HCT116 (cell line): Measurements from ENCODE around the gene RNF145. TPM values are rescaled to one million over a fixed set of nuclear protein-coding genes. Genes with fewer than 3 reads are reported as not detected.

ENCODE experiments used
- ATAC-seq: fragments of 200-7000 bp; cut with Tn5 transposase; 2 replicates; pipeline ENCODE4 v1.9.1; 2020; ENCODE audit warnings: mild to moderate bottlenecking, moderate library complexity
- BruUV-seq: library from RNA; stranded (reverse); fragments of 400-500 nt; replicated peaks from 2 replicates; lab custom pipeline; 2021; lab: Mats Ljungman, UMichigan
- CTCF ChIA-PET: fragments of 300-600 bp; sonication (Branson Sonifier 250); formaldehyde crosslinking; loops from one replicate; lab custom pipeline; 2021; ENCODE audit warnings: antibody characterized with exemption; lab: Charles Lee
- POLR2A ChIA-PET: fragments of 300-600, 350-600 bp; sonication (Branson Sonifier 250); formaldehyde crosslinking; loops from one replicate; lab custom pipeline; 2021; ENCODE audit warnings: antibody characterized with exemption; lab: Charles Lee
- RAD21 ChIA-PET, 2 experiments: fragments of 300-600 bp; sonication (Branson Sonifier 250); formaldehyde crosslinking; loops; one replicate each; lab custom pipeline; 2023; ENCODE audit warnings: low total read pairs in 2 of 2; ENCODE audit not compliant: uncharacterized antibody in 2 of 2, unreplicated experiment in 2 of 2, low non-redundant PET in 1 of 2; lab: Charles Lee
- DNase-seq: peaks from one replicate; pipeline ENCODE4 v3.0.0-alpha.2; 2010; ENCODE audit warnings: low read depth, low spot score
- H2AFZ ChIP-seq: fragments of 200-600 bp; shearing (Covaris generic), sonication (generic); 2 replicates; pipeline ENCODE4 v1.6.1; 2017; ENCODE audit warnings: low read depth, mixed run types, mixed read lengths, antibody characterized with exemption, low read length; ENCODE audit not compliant: poor library complexity, severe bottlenecking
- H3K27ac ChIP-seq: 2 replicates; pipeline ENCODE4 v1.5.1; 2012; ENCODE audit warnings: low read depth, low read length
- H3K27me3 ChIP-seq: fragments of 200-600 bp; sonication (generic); 2 replicates; pipeline ENCODE4 v1.6.1; 2016; ENCODE audit warnings: mixed run types, low read length, mixed read lengths; ENCODE audit not compliant: insufficient read depth
- H3K36me3 ChIP-seq, 2 experiments: fragments of 200-500 bp in 1 of 2; fragments of 200-600 bp in 1 of 2; sonication (Bioruptor generic) in 1 of 2; sonication (generic) in 1 of 2; 2 replicates each; pipeline versions ENCODE4 v1.5.1 to v1.6.1; 2014 to 2016; ENCODE audit warnings: low read length in 2 of 2, inconsistent platforms in 1 of 2, mixed read lengths in 1 of 2, mixed run types in 1 of 2; ENCODE audit not compliant: insufficient read depth in 2 of 2, control insufficient read depth in 1 of 2
- H3K4me1 ChIP-seq, 2 experiments: fragments of 200-600 bp in 1 of 2; sonication (generic) in 1 of 2; 2 replicates each; pipeline versions ENCODE4 v1.5.1 to v1.6.1; 2012 to 2017; ENCODE audit warnings: low read length in 2 of 2, inconsistent platforms in 1 of 2, mild to moderate bottlenecking in 1 of 2, mixed read lengths in 1 of 2, mixed run types in 1 of 2, moderate library complexity in 1 of 2; ENCODE audit not compliant: insufficient read depth in 2 of 2, control insufficient read depth in 1 of 2
- H3K4me2 ChIP-seq: fragments of 200-600 bp; sonication (generic); 2 replicates; pipeline ENCODE4 v1.6.1; 2017; ENCODE audit warnings: mixed run types, low read length, mixed read lengths
- H3K4me3 ChIP-seq, 2 experiments: fragments of 200-600 bp in 1 of 2; sonication (generic) in 1 of 2; replicated peaks in 1 of 2; 2 replicates each; pipeline ENCODE4 v1.5.1; 2011 to 2016; ENCODE audit warnings: low read length in 2 of 2, control low read depth in 1 of 2, low read depth in 1 of 2, mild to moderate bottlenecking in 1 of 2, mixed read lengths in 1 of 2, mixed run types in 1 of 2
- H3K79me2 ChIP-seq: fragments of 200-600 bp; sonication (generic); 2 replicates; pipeline ENCODE4 v1.6.1; 2017; ENCODE audit warnings: mild to moderate bottlenecking, mixed run types, low read length, moderate library complexity, mixed read lengths; ENCODE audit not compliant: insufficient read depth
- H3K9ac ChIP-seq: fragments of 200-600 bp; sonication (generic); 2 replicates; pipeline ENCODE4 v1.6.1; 2016; ENCODE audit warnings: low read length, mixed read lengths
- H3K9me2 ChIP-seq: fragments of 200-600 bp; sonication (generic), shearing (Covaris generic); 2 replicates; pipeline ENCODE4 v1.6.1; 2017; ENCODE audit warnings: mixed run types, mild to moderate bottlenecking, moderate library complexity; ENCODE audit not compliant: insufficient read depth
- H3K9me3 ChIP-seq, 2 experiments: fragments of 200-500 bp in 1 of 2; fragments of 200-600 bp in 1 of 2; sonication (Bioruptor generic) in 1 of 2; sonication (generic) in 1 of 2; 2 replicates each; pipeline ENCODE4 v1.6.1; 2014 to 2017; ENCODE audit warnings: low read length in 2 of 2, mixed read lengths in 2 of 2, inconsistent platforms in 1 of 2, low read depth in 1 of 2, mild to moderate bottlenecking in 1 of 2, mixed run types in 1 of 2, moderate library complexity in 1 of 2; ENCODE audit not compliant: control insufficient read depth in 1 of 2, insufficient read depth in 1 of 2
- H4K20me1 ChIP-seq: fragments of 200-600 bp; sonication (generic), shearing (Covaris generic); 2 replicates; pipeline ENCODE4 v1.6.1; 2017; ENCODE audit warnings: mixed run types, mild to moderate bottlenecking, moderate library complexity; ENCODE audit not compliant: insufficient read depth
- ATF3 ChIP-seq: IDR thresholded peaks from 2 replicates; pipeline ENCODE4 v1.6.1; 2012
- CEBPB ChIP-seq: IDR thresholded peaks from 2 replicates; pipeline ENCODE4 v1.6.1; 2012; ENCODE audit warnings: low read depth
- REST ChIP-seq: IDR thresholded peaks from 2 replicates; pipeline ENCODE4 v1.6.1; 2012; ENCODE audit warnings: low read depth
- ZNF274 ChIP-seq: fragments of 200-500 bp; sonication (Bioruptor generic); IDR thresholded peaks from 2 replicates; pipeline ENCODE4 v1.6.1; 2014; ENCODE audit warnings: mild to moderate bottlenecking, low read depth, low read length, inconsistent platforms
- intact Hi-C: fragments of 100-400 bp; cut with micrococcal nuclease; formaldehyde crosslinking; loops from 2 replicates; pipeline ENCODE4 v1.10.0; 2022
- total RNA-seq: library from RNA; stranded (reverse); gene quantifications from one replicate; pipeline ENCODE4 v1.2.1, GENCODE V29; 2021; ENCODE audit not compliant: unreplicated experiment

The RNF145 gene
- total RNA-seq, 1 experiment from 2014 or later = 60.6 TPM

- ChIA-PET CTCF (no interaction called here), POLR2A (no interaction called here), RAD21 (no interaction called here)
- Histone ChIP-seq H3K9me2 (no peaks in the 10 kb centered on the region), H3K9me3 (no peaks in the 10 kb centered on the region), H2AFZ (no peak overlapping the region), H3K9ac (no peak overlapping the region), H3K79me2 (peaks cover 11% of the 10 kb centered on the region), H3K4me3 (no peak overlapping the region), H3K36me3 (no peaks in the 10 kb centered on the region), H4K20me1 (no peaks in the 10 kb centered on the region), H3K27me3 (no peaks in the 10 kb centered on the region), H3K4me1 (peaks cover 7 to 21% of the 10 kb centered on the region in 2 experiments; a peak in 3 of 4 replicates), H3K27ac (no peak overlapping the region), H3K4me2 (no peak overlapping the region)
- ATAC-seq (no peak), DNase-seq (no peak)
- BruUV-seq = no TSS peak
- TF ChIP-seq ZNF274 (no peak), CEBPB (peak; percentile 76), ATF3 (no peak), REST (no peak)
- intact Hi-C loops = no loop called here
Measured at GRCh38 chr5:159212657-159213462, 3.5 kb upstream of the RNF145 start.
